Gastrocnemius medialis (tissue), 4 donors: ENCODE results near the gene RBPJL. TPM values are rescaled to one million over a fixed set of nuclear protein-coding genes. Genes with fewer than 3 reads are reported as not detected.

Source experiments
- ATAC-seq, 2 donors: fragments of 150-250 bp; one replicate each; pipeline ENCODE4 v1.9.1; 2016
- DNase-seq, 2 donors: peaks; one replicate each; pipeline ENCODE4 v3.0.0-alpha.2; 2019
- H3K27ac ChIP-seq, 4 donors: fragments of 200-600 bp; sonication (generic); 1 replicate in 1 of 4; 2 replicates in 3 of 4; pipeline ENCODE4 v1.5.1; 2016 to 2018; ENCODE audit warnings: mild to moderate bottlenecking in 2 of 4, moderate library complexity in 1 of 4
- H3K27me3 ChIP-seq, 3 donors: fragments of 200-600 bp; sonication (generic) in 2 of 3; 1 replicate in 1 of 3; 2 replicates in 2 of 3; pipeline versions ENCODE4 v1.5.1 to v1.6.0; 2016 to 2019; ENCODE audit warnings: mild to moderate bottlenecking in 1 of 3, moderate library complexity in 1 of 3
- H3K36me3 ChIP-seq, 2 donors: fragments of 200-600 bp; sonication (generic) in 1 of 2; one replicate each; pipeline ENCODE4 v1.5.1; 2017 to 2018
- H3K4me1 ChIP-seq, 2 donors: fragments of 200-600 bp; sonication (generic) in 1 of 2; one replicate each; pipeline ENCODE4 v1.5.1; 2016 to 2017; ENCODE audit warnings: mild to moderate bottlenecking in 2 of 2
- H3K4me3 ChIP-seq, 4 donors: fragments of 200-600 bp; sonication (generic) in 3 of 4; 1 replicate in 1 of 4; 2 replicates in 3 of 4; pipeline ENCODE4 v1.5.1; 2016 to 2019; ENCODE audit warnings: mild to moderate bottlenecking in 2 of 4
- H3K9me3 ChIP-seq, 3 donors: fragments of 200-600 bp; sonication (generic) in 2 of 3; 1 replicate in 1 of 3; 2 replicates in 2 of 3; pipeline ENCODE4 v1.5.1; 2016 to 2019
- POLR2A ChIP-seq, 2 donors: fragments of 450-650 bp; IDR thresholded peaks; one replicate each; pipeline ENCODE4 v1.6.1; 2017; ENCODE audit warnings: antibody characterized with exemption in 2 of 2, mild to moderate bottlenecking in 2 of 2, moderate library complexity in 2 of 2
- in situ Hi-C, 4 donors: fragments of 200-750 bp; cut with MboI; loops; one replicate each; pipeline versions ENCODE4 v1.15.0 to v1.8.0; 2017; ENCODE audit warnings: low sequenced_read_pairs in 4 of 4
- intact Hi-C: fragments of 100-400 bp; cut with DNase I; formaldehyde crosslinking; loops from one replicate; pipeline ENCODE4 v1.15.1; 2023; ENCODE audit warnings: low total_unique reads
- total RNA-seq, 4 donors: library from RNA; depleted of rRNA; stranded (reverse); fragments of >200 nt; gene quantifications; one replicate each; pipeline versions ENCODE4 v1.1.0 to v1.2.3, GENCODE V29; 2016
- TF ChIP-seq, protein P1 (sequence below), 5 experiments: fragments of 450-650 bp in 3 of 5; fragments of 200-600 bp in 2 of 5; sonication (generic) in 2 of 5; IDR thresholded peaks in 4 of 5; conservative IDR thresholded peaks in 1 of 5; 1 replicate in 4 of 5; 2 replicates in 1 of 5; pipeline ENCODE4 v1.5.1; 2016 to 2019; ENCODE audit warnings: antibody characterized with exemption in 5 of 5, mild to moderate bottlenecking in 3 of 5, moderate library complexity in 3 of 5

Gene RBPJL
- total RNA-seq, 4 donors from 2014 or later: not detected

DNA sequence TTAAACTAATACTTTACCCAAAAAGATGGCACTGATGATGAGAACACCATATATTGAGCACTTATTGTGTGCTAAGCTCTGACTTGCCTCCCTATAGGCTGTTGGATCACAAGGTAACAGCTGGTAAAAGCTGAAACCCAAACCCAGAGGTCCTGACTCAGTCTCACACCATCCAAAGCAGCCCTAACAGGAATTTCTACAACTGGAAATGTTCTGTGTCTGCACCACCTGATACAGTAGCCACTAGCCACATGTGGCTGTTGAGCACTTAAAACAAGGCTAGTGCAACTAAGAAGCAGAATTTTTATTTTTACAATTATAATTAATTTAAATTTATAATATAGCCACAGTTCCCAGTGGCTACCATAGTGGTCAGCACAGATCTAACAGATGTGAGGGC is 17.1 kb downstream of the RBPJL start:
- TF ChIP-seq, protein P1, sequence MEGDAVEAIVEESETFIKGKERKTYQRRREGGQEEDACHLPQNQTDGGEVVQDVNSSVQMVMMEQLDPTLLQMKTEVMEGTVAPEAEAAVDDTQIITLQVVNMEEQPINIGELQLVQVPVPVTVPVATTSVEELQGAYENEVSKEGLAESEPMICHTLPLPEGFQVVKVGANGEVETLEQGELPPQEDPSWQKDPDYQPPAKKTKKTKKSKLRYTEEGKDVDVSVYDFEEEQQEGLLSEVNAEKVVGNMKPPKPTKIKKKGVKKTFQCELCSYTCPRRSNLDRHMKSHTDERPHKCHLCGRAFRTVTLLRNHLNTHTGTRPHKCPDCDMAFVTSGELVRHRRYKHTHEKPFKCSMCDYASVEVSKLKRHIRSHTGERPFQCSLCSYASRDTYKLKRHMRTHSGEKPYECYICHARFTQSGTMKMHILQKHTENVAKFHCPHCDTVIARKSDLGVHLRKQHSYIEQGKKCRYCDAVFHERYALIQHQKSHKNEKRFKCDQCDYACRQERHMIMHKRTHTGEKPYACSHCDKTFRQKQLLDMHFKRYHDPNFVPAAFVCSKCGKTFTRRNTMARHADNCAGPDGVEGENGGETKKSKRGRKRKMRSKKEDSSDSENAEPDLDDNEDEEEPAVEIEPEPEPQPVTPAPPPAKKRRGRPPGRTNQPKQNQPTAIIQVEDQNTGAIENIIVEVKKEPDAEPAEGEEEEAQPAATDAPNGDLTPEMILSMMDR (IDR thresholded peaks at IDR 0.05 in 4 of 5, conservative IDR thresholded peaks at IDR 0.05 in 1 of 5): no peak
- TF ChIP-seq POLR2A (IDR thresholded peaks at IDR 0.05): peak in 1 of 2 donors; percentile 70
- Histone ChIP-seq H3K4me3 (no peak overlapping the region), H3K36me3 (peaks cover 0 to 30% of the 10 kb centered on the region in 2 donors), H3K4me1 (no peaks in the 10 kb centered on the region), H3K27me3 (no peaks in the 10 kb centered on the region), H3K27ac (peak overlapping the region; percentile 90 to 100 (median 92)), H3K9me3 (no peaks in the 10 kb centered on the region)
- DNase-seq: peak; percentile 63 to 68
- ATAC-seq: peak; percentile 75 to 89
- intact Hi-C loops (loop anchor here (1.0 to 2.0 kb wide), 7 partner anchors 17 to 114 kb away; partner anchors contain the start of genes PIGT and SYS1), in situ Hi-C loops (loop anchor here in 2 of 4 donors (5.0 kb wide), 3 partner anchors 49 to 449 kb away; no protein-coding TSS in a partner anchor)

DNA sequence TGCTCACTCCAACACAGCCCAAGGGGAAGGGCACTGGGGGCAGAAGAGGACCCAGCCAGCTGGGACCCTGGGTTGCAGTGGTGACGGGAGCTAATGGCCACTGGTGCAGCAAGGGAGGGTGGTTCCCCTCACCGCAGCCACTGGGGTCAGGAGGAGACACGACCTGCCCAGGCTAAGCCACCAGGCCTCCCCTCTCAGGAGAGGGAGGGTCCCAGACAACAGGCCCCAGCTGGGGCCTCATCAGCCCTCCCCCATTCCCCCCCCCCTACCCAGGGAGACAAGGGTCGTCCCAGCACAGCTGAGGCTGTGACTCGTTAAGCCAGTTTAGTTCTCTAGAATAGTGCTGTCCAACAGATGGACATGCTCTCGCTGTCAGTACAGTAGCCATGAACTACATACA is 18.7 kb downstream of the RBPJL start:
- no peaks in the 10 kb centered on the region for H3K9me3 ChIP-seq
- TF ChIP-seq, protein P1 (IDR thresholded peaks at IDR 0.05 in 4 of 5, conservative IDR thresholded peaks at IDR 0.05 in 1 of 5): no peak
- no peak for TF ChIP-seq POLR2A (IDR thresholded peaks at IDR 0.05)
- in situ Hi-C loops: loop anchor here in 2 of 4 donors (25.0 kb wide), 2 partner anchors 1113 to 1138 kb away; partner anchors contain the start of genes JPH2 (in 1 of the 2) and OSER1 (in 1 of the 2)
- H3K4me1 ChIP-seq: no peaks in the 10 kb centered on the region
- peak overlapping the region; percentile 90 to 100 (median 92) for H3K27ac ChIP-seq
- H3K4me3 ChIP-seq: no peak overlapping the region
- H3K27me3 ChIP-seq: no peaks in the 10 kb centered on the region
- intact Hi-C loops: loop anchor here (2.0 kb wide), 1 partner anchor 15 kb away; no protein-coding TSS in a partner anchor
- peaks cover 6 to 47% of the 10 kb centered on the region in 2 donors for H3K36me3 ChIP-seq
- DNase-seq (no peak), ATAC-seq (no peak)

DNA sequence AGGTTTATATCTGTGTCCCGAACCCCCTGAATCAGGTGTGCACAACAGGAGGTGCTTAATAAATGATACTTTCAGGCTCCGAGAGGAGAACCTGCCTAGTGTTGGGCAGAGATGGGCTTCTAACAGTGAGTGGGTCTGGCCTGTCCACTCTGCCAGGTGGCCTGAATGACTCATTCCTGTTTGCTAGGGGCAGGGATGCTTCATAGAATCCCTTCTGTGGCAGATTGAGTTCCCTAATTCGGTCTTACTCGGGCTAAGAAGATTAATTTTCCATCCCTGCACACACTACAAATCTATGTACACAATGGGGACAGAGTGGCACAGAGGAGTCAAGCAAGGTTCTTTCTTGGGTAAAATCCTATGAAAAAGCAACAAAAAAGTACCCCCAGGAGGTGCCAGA is 21.8 kb downstream of the RBPJL start:
- intact Hi-C loops (no loop called here), in situ Hi-C loops (loop anchor here in 2 of 4 donors (25.0 kb wide), 2 partner anchors 1116 to 1141 kb away; partner anchors contain the start of genes JPH2 (in 1 of the 2) and OSER1 (in 1 of the 2))
- H3K27me3 ChIP-seq: no peaks in the 10 kb centered on the region
- ATAC-seq (no peak), DNase-seq (no peak)
- H3K4me1 ChIP-seq: peaks cover 0 to 7% of the 10 kb centered on the region in 2 donors
- TF ChIP-seq, protein P1 (IDR thresholded peaks at IDR 0.05 in 4 of 5, conservative IDR thresholded peaks at IDR 0.05 in 1 of 5): no peak
- TF ChIP-seq POLR2A (IDR thresholded peaks at IDR 0.05): no peak
- H3K27ac ChIP-seq: peak overlapping the region; percentile 58 to 100 (median 90)
- peaks cover 9 to 78% of the 10 kb centered on the region in 2 donors for H3K36me3 ChIP-seq
- no peak overlapping the region for H3K4me3 ChIP-seq
- H3K9me3 ChIP-seq: no peaks in the 10 kb centered on the region

DNA sequence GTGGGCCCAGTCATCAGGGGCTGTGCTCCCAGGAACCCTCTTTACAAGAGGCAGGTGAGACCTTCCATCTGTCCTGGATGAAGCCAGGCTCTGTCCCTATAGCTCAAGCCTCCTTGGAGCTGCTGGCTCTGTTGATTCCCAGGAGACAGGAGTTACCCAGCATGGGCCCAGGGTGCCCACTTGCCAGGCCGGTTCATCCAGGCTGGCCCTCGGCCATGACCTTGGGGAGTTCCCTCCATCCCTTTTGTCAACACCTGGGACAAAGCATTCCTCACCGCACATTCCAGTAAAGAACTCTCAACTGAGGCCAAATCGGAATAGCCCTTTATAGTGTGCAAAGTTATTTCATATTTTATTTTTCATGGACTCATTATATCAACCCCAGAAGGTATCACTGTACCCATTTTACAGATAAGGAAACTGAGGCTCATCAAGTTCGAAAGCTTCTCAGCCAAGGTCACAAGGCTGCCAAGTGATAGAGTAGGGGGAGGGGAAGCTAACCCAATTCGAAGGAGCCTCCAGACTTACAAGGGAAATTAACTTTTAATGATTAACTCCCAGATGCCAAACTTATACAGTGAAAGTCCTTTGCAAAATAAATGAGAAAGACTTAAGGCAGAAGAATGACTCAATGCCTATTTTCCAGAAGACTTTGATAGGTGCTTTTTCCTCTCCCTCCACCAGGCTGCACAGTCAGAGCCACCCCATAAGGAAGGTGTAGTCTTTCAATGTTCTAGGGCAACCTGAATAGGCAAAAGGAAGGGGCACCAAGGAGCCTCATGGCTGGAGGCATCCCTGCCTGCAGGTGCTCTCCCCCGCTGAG is 23.1 kb downstream of the RBPJL start:
- Histone ChIP-seq H3K27ac (peak overlapping the region; percentile 58 to 100 (median 94)), H3K27me3 (no peaks in the 10 kb centered on the region), H3K4me3 (no peak overlapping the region), H3K4me1 (peaks cover 0 to 7% of the 10 kb centered on the region in 2 donors), H3K9me3 (no peaks in the 10 kb centered on the region), H3K36me3 (peaks cover 9 to 90% of the 10 kb centered on the region in 2 donors)
- ATAC-seq (no peak), DNase-seq (no peak)
- in situ Hi-C loops: loop anchor here in 2 of 4 donors (25.0 kb wide), 2 partner anchors 1117 to 1142 kb away; partner anchors contain the start of genes JPH2 (in 1 of the 2) and OSER1 (in 1 of the 2)
- intact Hi-C loops: no loop called here
- TF ChIP-seq POLR2A (IDR thresholded peaks at IDR 0.05): no peak
- TF ChIP-seq, protein P1 (IDR thresholded peaks at IDR 0.05 in 4 of 5, conservative IDR thresholded peaks at IDR 0.05 in 1 of 5): no peak
